Ovary (tissue), 9 donors: ENCODE data around the gene SRGAP3. TPM values are rescaled to one million over a fixed set of nuclear protein-coding genes. Genes with fewer than 3 reads are reported as not detected.

Experiments
- DNase-seq, 5 donors: peaks; one replicate each; pipeline ENCODE4 v3.0.0-alpha.2; 2019 to 2020
- H3K27ac ChIP-seq, 2 donors: fragments of 200-600 bp; one replicate each; pipeline versions ENCODE4 v1.5.1 to v1.8.0; 2019 to 2022
- H3K27me3 ChIP-seq: fragments of 200-600 bp; one replicate; pipeline ENCODE4 v1.8.0; 2022
- H3K36me3 ChIP-seq: fragments of 200-600 bp; sonication (generic); one replicate; pipeline ENCODE4 v1.5.1; 2019
- H3K4me1 ChIP-seq: one replicate; pipeline ENCODE4 v1.8.1; 2013; ENCODE audit warnings: mild to moderate bottlenecking, moderate library complexity; ENCODE audit not compliant: insufficient read depth
- H3K4me3 ChIP-seq: fragments of 200-600 bp; sonication (generic); one replicate; pipeline ENCODE4 v1.5.1; 2017
- H3K9me3 ChIP-seq, 2 donors: fragments of 200-600 bp in 1 of 2; sonication (generic) in 1 of 2; one replicate each; pipeline versions ENCODE4 v1.5.1 to v1.8.1; 2013 to 2019; ENCODE audit warnings: mild to moderate bottlenecking in 1 of 2, moderate library complexity in 1 of 2
- EP300 ChIP-seq: sonication (generic); formaldehyde crosslinking; IDR thresholded peaks from one replicate; pipeline ENCODE4 v1.6.1; 2017; ENCODE audit warnings: antibody characterized with exemption
- POLR2A ChIP-seq: fragments of 450-650 bp; IDR thresholded peaks from one replicate; pipeline ENCODE4 v1.6.1; 2017; ENCODE audit warnings: antibody characterized with exemption, mild to moderate bottlenecking, moderate library complexity
- WGBS, 3 donors: extraction: QIAGEN DNeasy Blood & Tissue Kit in 1 of 3; methylation state at CpG; one replicate each; pipeline versions ENCODE4 v1.1.5 to v1.1.7; 2013 to 2017; 5-methylcytosine and 5-hydroxymethylcytosine counted together
- intact Hi-C, 4 donors: fragments of 100-400 bp; cut with DNase I; formaldehyde crosslinking; loops; one replicate each; pipeline versions ENCODE4 v1.11.0 to v1.15.1; 2022 to 2023
- polyA plus RNA-seq, 2 donors: library from polyadenylated mRNA; stranded (reverse); fragments of 200-250 nt in 1 of 2; fragments of 350-450 nt in 1 of 2; fragmentation: Illumina TruSeq in 1 of 2; extraction: RNeasy Lipid Tissue Mini Kit (QIAGEN cat#74804) in 1 of 2; gene quantifications; one replicate each; pipeline ENCODE4 v1.2.3, GENCODE V29; 2013 to 2014
- total RNA-seq, 7 donors: library from RNA; depleted of rRNA in 2 of 7; stranded (reverse); fragments of >200 nt in 2 of 7; fragmentation: NEBNext Ultra II Directional in 3 of 7; extraction: Animal tissue kit (Norgen Biotek cat#: 25700) in 3 of 7; gene quantifications; one replicate each; pipeline versions ENCODE4 v1.1.0 to v1.2.4, GENCODE V29; 2016 to 2023
- TF ChIP-seq, protein P1 (sequence below), 3 donors: fragments of 450-650 bp in 2 of 3; fragments of 200-600 bp in 1 of 3; IDR thresholded peaks; one replicate each; pipeline versions ENCODE4 v1.5.1 to v1.8.0; 2016 to 2022; ENCODE audit warnings: antibody characterized with exemption in 3 of 3, mild to moderate bottlenecking in 1 of 3
- donor health status: DM: no; HTN: no; CAD: no; lungs with moderate emphysema.
- donor health status: DM: no; HTN: no; CAD: no.
- donor health status: Bipolar disorder and iron deficiency.
- donor health status: DM: yes; HTN: yes; CAD: no.
- donor health status: DM: no; HTN: no; CAD: no.
- donor health status: DM: yes; HTN: yes; CAD: no.

The SRGAP3 gene
- total and polyA plus RNA-seq, 9 donors, result 2.1 to 36.8 (median 13.1) TPM

GRCh38 chr3:9119331-9119730 lies 130.1 kb downstream of the SRGAP3 start:
- no peaks in the 10 kb centered on the region for H3K4me1 ChIP-seq
- H3K4me3 ChIP-seq, result no peak overlapping the region
- no peaks in the 10 kb centered on the region for H3K36me3 ChIP-seq
- no peak for DNase-seq
- TF ChIP-seq EP300, result no peak
- no peak for TF ChIP-seq POLR2A
- TF ChIP-seq, protein P1, sequence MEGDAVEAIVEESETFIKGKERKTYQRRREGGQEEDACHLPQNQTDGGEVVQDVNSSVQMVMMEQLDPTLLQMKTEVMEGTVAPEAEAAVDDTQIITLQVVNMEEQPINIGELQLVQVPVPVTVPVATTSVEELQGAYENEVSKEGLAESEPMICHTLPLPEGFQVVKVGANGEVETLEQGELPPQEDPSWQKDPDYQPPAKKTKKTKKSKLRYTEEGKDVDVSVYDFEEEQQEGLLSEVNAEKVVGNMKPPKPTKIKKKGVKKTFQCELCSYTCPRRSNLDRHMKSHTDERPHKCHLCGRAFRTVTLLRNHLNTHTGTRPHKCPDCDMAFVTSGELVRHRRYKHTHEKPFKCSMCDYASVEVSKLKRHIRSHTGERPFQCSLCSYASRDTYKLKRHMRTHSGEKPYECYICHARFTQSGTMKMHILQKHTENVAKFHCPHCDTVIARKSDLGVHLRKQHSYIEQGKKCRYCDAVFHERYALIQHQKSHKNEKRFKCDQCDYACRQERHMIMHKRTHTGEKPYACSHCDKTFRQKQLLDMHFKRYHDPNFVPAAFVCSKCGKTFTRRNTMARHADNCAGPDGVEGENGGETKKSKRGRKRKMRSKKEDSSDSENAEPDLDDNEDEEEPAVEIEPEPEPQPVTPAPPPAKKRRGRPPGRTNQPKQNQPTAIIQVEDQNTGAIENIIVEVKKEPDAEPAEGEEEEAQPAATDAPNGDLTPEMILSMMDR (IDR thresholded peaks at IDR 0.05), result no peak
- no peaks in the 10 kb centered on the region for H3K9me3 ChIP-seq
- H3K27me3 ChIP-seq, result no peaks in the 10 kb centered on the region
- intact Hi-C loops, result no loop called here
- 60 to 63% (median 60%) methylated on average over 4 of the region's 4 CpGs for WGBS, 3 donors
- no peak overlapping the region for H3K27ac ChIP-seq

DNA sequence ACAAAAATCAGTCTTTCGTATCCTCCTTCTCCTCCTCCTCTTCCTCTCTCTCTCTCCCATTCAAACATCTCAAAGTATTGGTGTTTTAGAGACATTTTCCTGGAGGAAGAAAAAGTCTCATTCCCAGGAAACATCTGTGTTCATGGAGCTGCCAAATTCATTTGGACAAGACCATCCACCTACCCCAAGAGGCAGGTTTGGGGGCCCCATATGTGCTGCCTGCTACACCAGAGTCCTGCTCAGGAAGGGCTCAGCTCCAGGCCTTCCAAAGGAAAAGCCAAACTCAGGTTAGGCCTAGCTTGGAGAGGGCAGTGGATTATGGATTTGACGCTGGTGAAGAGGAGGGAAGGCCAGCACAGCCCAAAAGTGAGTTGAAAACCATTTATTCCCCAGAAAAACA lies 131.2 kb downstream of the SRGAP3 start:
- no peak for DNase-seq
- H3K27ac ChIP-seq, result no peak overlapping the region
- 86 to 97% (median 93%) methylated on average over 2 of the region's 2 CpGs for WGBS, 3 donors
- intact Hi-C loops, result no loop called here
- no peaks in the 10 kb centered on the region for H3K9me3 ChIP-seq
- TF ChIP-seq, protein P1 (IDR thresholded peaks at IDR 0.05), result no peak
- TF ChIP-seq EP300 (no peak), POLR2A (no peak)
- H3K36me3 ChIP-seq, result no peaks in the 10 kb centered on the region
- H3K27me3 ChIP-seq, result no peaks in the 10 kb centered on the region
- no peak overlapping the region for H3K4me3 ChIP-seq
- H3K4me1 ChIP-seq, result no peaks in the 10 kb centered on the region

DNA sequence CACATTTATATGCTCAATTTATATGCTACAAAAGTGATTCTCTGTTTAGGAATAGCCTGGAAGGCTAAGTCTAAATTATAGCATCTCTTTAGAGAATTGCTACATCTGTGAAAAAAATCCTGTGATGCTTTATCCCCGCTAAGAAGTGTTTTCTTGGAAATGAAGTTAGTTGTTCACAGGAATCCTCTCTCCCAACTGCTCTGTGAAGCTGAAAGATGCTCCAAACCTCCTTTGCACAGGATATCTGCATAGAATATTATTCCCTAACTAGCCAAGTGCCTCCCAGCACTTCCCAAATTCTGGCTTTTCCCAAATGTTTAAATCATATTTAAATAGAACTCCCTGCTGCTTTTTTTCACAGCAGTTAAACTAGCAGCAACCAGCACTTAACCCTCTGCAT lies 132.2 kb downstream of the SRGAP3 start:
- WGBS, 3 donors, result 51 to 62% (median 55%) methylated on average over 1 of the region's 1 CpG

DNA sequence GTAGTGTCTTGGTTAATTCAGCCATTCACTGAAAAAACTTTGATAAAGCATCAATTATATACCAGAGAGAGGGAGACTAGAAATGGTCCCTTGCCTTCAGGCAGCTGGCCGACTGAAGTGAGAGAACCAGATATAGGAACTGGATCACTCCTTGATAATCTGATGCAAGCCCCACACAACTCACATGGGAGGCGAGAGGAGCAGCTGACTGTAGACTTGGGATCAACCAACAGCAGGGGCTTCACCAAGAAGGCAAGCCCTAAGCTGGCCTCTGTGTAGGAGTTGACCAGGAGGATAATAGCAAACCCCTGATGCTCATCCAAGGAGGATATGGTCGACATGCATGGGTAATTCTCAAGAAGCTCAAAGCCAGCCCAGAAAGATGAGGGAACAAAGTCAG lies 133.1 kb downstream of the SRGAP3 start:
- Histone ChIP-seq H3K4me1 (peaks cover 6% of the 10 kb centered on the region), H3K27ac (no peak overlapping the region), H3K36me3 (no peaks in the 10 kb centered on the region), H3K9me3 (no peaks in the 10 kb centered on the region), H3K4me3 (no peak overlapping the region), H3K27me3 (no peaks in the 10 kb centered on the region)
- intact Hi-C loops, result no loop called here
- DNase-seq, result no peak
- TF ChIP-seq, protein P1 (IDR thresholded peaks at IDR 0.05), result no peak
- TF ChIP-seq EP300 (no peak), POLR2A (no peak)
- 72 to 77% (median 76%) methylated on average over 3 of the region's 3 CpGs for WGBS, 3 donors

More for the DNA sequence above, 132.2 kb downstream of the SRGAP3 start:
- no peaks in the 10 kb centered on the region for H3K27me3 ChIP-seq
- intact Hi-C loops, result no loop called here
- no peak for TF ChIP-seq EP300
- TF ChIP-seq, protein P1 (IDR thresholded peaks at IDR 0.05), result no peak
- TF ChIP-seq POLR2A, result no peak
- no peaks in the 10 kb centered on the region for H3K9me3 ChIP-seq
- DNase-seq, result no peak
- peaks cover under 1% of the 10 kb centered on the region for H3K4me1 ChIP-seq
- H3K36me3 ChIP-seq, result no peaks in the 10 kb centered on the region
- H3K27ac ChIP-seq, result no peak overlapping the region
- H3K4me3 ChIP-seq, result no peak overlapping the region
